ENCODE data around the gene LCN6. TPM values are rescaled to one million over a fixed set of nuclear protein-coding genes. Genes with fewer than 3 reads are reported as not detected.
"Not testable (repeated sequence)": the region's sequence is repeated elsewhere in the genome, so short reads cannot be mapped to it uniquely, and the experiment has no call there.

Gene LCN6
- total RNA-seq, 4 donors from 2014 or later: 6.3 to 7.3 TPM; not detected in 2

DNA sequence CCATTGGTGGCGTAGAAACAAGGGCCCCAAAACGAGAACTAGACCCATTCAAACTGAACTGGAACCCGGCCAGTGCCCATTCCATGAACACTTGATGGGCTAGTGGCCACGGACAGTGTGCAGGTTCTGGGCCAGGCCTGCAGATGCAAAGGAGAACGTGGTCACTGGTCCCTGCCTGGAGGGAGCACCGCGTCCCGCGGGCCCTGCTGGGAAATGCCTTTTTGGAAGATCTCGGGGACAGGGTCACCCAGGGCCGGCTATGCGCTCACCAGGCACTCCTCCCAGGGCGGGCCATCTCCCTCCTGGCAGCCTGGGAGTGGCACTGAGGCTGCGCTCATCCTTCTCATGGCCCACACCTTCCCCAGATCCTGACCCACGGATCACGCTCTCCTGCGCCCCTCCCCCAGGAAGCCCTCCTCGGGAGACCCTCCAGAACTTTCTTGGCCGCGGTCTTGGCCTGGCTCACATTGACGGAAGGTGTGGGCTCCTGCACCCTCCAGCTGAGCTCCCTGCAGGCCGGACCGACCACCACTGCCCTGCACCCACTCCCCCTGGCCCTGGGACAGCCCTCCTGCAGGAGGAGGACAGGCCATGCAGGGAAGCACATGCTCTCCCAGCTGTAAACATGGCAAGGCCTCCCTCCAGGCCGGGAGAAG is 38.7 kb downstream of the LCN6 start:
- intact Hi-C loops (cut with DNase I; ENCODE audit: low total_unique reads): no loop called here
- no peak for TF ChIP-seq POLR2A (IDR thresholded peaks at IDR 0.05)
- TF ChIP-seq, protein P1, sequence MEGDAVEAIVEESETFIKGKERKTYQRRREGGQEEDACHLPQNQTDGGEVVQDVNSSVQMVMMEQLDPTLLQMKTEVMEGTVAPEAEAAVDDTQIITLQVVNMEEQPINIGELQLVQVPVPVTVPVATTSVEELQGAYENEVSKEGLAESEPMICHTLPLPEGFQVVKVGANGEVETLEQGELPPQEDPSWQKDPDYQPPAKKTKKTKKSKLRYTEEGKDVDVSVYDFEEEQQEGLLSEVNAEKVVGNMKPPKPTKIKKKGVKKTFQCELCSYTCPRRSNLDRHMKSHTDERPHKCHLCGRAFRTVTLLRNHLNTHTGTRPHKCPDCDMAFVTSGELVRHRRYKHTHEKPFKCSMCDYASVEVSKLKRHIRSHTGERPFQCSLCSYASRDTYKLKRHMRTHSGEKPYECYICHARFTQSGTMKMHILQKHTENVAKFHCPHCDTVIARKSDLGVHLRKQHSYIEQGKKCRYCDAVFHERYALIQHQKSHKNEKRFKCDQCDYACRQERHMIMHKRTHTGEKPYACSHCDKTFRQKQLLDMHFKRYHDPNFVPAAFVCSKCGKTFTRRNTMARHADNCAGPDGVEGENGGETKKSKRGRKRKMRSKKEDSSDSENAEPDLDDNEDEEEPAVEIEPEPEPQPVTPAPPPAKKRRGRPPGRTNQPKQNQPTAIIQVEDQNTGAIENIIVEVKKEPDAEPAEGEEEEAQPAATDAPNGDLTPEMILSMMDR (IDR thresholded peaks at IDR 0.05): no peak
- H3K4me3 ChIP-seq (ENCODE audit: low read depth, poor library complexity, severe bottlenecking): no peak overlapping the region
- WGBS, 2 donors: 82% methylated on average over 24 of the region's 24 CpGs
- no peak for DNase-seq (ENCODE audit: low spot score in 2 of 2)

- TF ChIP-seq, protein P1 (IDR thresholded peaks at IDR 0.05): no peak
- TF ChIP-seq POLR2A (IDR thresholded peaks at IDR 0.05): no peak
- 76 to 77% methylated on average over 22 of the region's 22 CpGs for WGBS, 2 donors
- intact Hi-C loops (cut with DNase I; ENCODE audit: low total_unique reads): no loop called here
- no peak overlapping the region for H3K4me3 ChIP-seq (ENCODE audit: low read depth, poor library complexity, severe bottlenecking)
- DNase-seq (ENCODE audit: low spot score in 2 of 2): no peak
Measured at GRCh38 chr9:136707849-136708517, 40.3 kb downstream of the LCN6 start.

- H3K4me3 ChIP-seq (ENCODE audit: low read depth, poor library complexity, severe bottlenecking): no peak overlapping the region
- WGBS, 2 donors: 90 to 93% methylated on average over 7 of the region's 7 CpGs
- intact Hi-C loops (cut with DNase I; ENCODE audit: low total_unique reads): no loop called here
- DNase-seq (ENCODE audit: low spot score in 2 of 2): no peak
- TF ChIP-seq, protein P1 (IDR thresholded peaks at IDR 0.05): no peak
- no peak for TF ChIP-seq POLR2A (IDR thresholded peaks at IDR 0.05)
Measured at GRCh38 chr9:136707011-136707410, 41.3 kb downstream of the LCN6 start.

DNA sequence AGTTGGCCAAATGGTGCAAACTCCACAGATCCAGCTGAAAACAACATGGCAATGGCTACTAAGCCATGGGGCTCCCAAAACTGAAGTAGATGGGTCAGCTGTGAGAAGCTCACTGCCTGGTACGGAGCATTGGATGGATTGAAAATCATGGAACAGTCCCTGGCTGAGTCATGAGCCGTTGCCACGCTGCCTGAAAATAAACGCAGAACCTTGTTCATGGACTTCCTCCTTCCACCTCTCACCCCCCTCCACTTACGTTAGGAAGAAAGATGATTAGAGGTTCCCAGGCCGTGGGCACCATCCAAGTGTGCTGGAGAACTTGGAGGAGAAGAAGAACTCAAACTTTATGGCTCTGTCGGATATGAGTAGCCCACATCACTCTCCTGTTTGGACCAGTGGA is 42.8 kb downstream of the LCN6 start:
- TF ChIP-seq, protein P1 (IDR thresholded peaks at IDR 0.05): no peak
- TF ChIP-seq POLR2A (IDR thresholded peaks at IDR 0.05): no peak
- 65 to 70% methylated on average over 7 of the region's 7 CpGs for WGBS, 2 donors
- no peak overlapping the region for H3K4me3 ChIP-seq (ENCODE audit: low read depth, poor library complexity, severe bottlenecking)
- no peak for DNase-seq (ENCODE audit: low spot score in 2 of 2)
- intact Hi-C loops (cut with DNase I; ENCODE audit: low total_unique reads): no loop called here

- DNase-seq (ENCODE audit: low spot score in 2 of 2); intact Hi-C loops (cut with DNase I; ENCODE audit: low total_unique reads); H3K4me3 ChIP-seq (ENCODE audit: low read depth, poor library complexity, severe bottlenecking): not testable (repeated sequence)
- WGBS, 2 donors: 65 to 76% methylated on average over 8 of the region's 8 CpGs
Measured at GRCh38 chr9:136704741-136705140, 43.6 kb downstream of the LCN6 start.

GRCh38 chr9:136703276-136703860 is 45.0 kb downstream of the LCN6 start:
- TF ChIP-seq POLR2A (IDR thresholded peaks at IDR 0.05): no peak
- TF ChIP-seq, protein P1 (IDR thresholded peaks at IDR 0.05): no peak
- no peak for DNase-seq (ENCODE audit: low spot score in 2 of 2)
- H3K4me3 ChIP-seq (ENCODE audit: low read depth, poor library complexity, severe bottlenecking): no peak overlapping the region
- WGBS, 2 donors: 81 to 87% methylated on average over 12 of the region's 12 CpGs
- intact Hi-C loops (cut with DNase I; ENCODE audit: low total_unique reads): no loop called here
